ENCODE results near the gene CACNA1A. TPM values are rescaled to one million over a fixed set of nuclear protein-coding genes. Genes with fewer than 3 reads are reported as not detected.
A peak's percentile ranks its signal among the peaks of the same experiment; 100 is the strongest.

CACNA1A gene
- total RNA-seq, 1 donor: 1.4 TPM

- no peak for TF ChIP-seq CTCF (IDR thresholded peaks at IDR 0.05; ENCODE audit: extremely low read depth, low read depth, low read length)
- H3K79me2 ChIP-seq (ENCODE audit: insufficient read depth, low read length): no peaks in the 10 kb centered on the region
- H2AFZ ChIP-seq (ENCODE audit: low read length): no peak overlapping the region
- no peak overlapping the region for H3K27ac ChIP-seq (ENCODE audit: low read depth, low read length)
- no peaks in the 10 kb centered on the region for H4K20me1 ChIP-seq (ENCODE audit: insufficient read depth, low read length)
- H3K9me3 ChIP-seq (ENCODE audit: low read depth, low read length): no peaks in the 10 kb centered on the region
- H3K36me3 ChIP-seq (ENCODE audit: insufficient read depth, low read length): no peaks in the 10 kb centered on the region
- H3K4me3 ChIP-seq (ENCODE audit: insufficient read depth, low read length): no peak overlapping the region
- H3K27me3 ChIP-seq (ENCODE audit: insufficient read depth, low read length): no peaks in the 10 kb centered on the region
- peaks cover 42% of the 10 kb centered on the region for H3K4me1 ChIP-seq (ENCODE audit: insufficient read depth, low read length)
- no peak for DNase-seq (ENCODE audit: insufficient read length, low spot score, missing footprints)
- H3K4me2 ChIP-seq (ENCODE audit: insufficient read depth, low read length): no peak overlapping the region
These were observed 106.0 kb downstream of the CACNA1A start for GRCh38 chr19:13400296-13400695.

GRCh38 chr19:13399746-13400145 is 106.5 kb downstream of the CACNA1A start:
- Histone ChIP-seq H3K9me3 (ENCODE audit: low read depth, low read length) (no peaks in the 10 kb centered on the region), H3K27ac (ENCODE audit: low read depth, low read length) (peak overlapping the region; percentile 91), H2AFZ (ENCODE audit: low read length) (peak overlapping the region; percentile 79), H3K4me3 (ENCODE audit: insufficient read depth, low read length) (peak overlapping the region; percentile 15), H3K27me3 (ENCODE audit: insufficient read depth, low read length) (no peaks in the 10 kb centered on the region), H3K4me1 (ENCODE audit: insufficient read depth, low read length) (peaks cover 42% of the 10 kb centered on the region), H4K20me1 (ENCODE audit: insufficient read depth, low read length) (no peaks in the 10 kb centered on the region), H3K4me2 (ENCODE audit: insufficient read depth, low read length) (peak overlapping the region; percentile 80), H3K36me3 (ENCODE audit: insufficient read depth, low read length) (no peaks in the 10 kb centered on the region), H3K79me2 (ENCODE audit: insufficient read depth, low read length) (no peaks in the 10 kb centered on the region)
- no peak for DNase-seq (ENCODE audit: insufficient read length, low spot score, missing footprints)
- TF ChIP-seq CTCF (IDR thresholded peaks at IDR 0.05; ENCODE audit: extremely low read depth, low read depth, low read length): no peak

GRCh38 chr19:13398780-13399726 is 107.2 kb downstream of the CACNA1A start:
- Histone ChIP-seq H3K27me3 (ENCODE audit: insufficient read depth, low read length) (no peaks in the 10 kb centered on the region), H3K4me1 (ENCODE audit: insufficient read depth, low read length) (peaks cover 42% of the 10 kb centered on the region), H3K79me2 (ENCODE audit: insufficient read depth, low read length) (no peaks in the 10 kb centered on the region), H3K36me3 (ENCODE audit: insufficient read depth, low read length) (no peaks in the 10 kb centered on the region), H3K4me2 (ENCODE audit: insufficient read depth, low read length) (peak overlapping the region; percentile 80), H2AFZ (ENCODE audit: low read length) (peak overlapping the region; percentile 79), H3K4me3 (ENCODE audit: insufficient read depth, low read length) (peak overlapping the region; percentile 15), H3K27ac (ENCODE audit: low read depth, low read length) (peak overlapping the region; percentile 91), H3K9me3 (ENCODE audit: low read depth, low read length) (no peaks in the 10 kb centered on the region), H4K20me1 (ENCODE audit: insufficient read depth, low read length) (no peaks in the 10 kb centered on the region)
- DNase-seq (ENCODE audit: insufficient read length, low spot score, missing footprints): peak; percentile 88
- TF ChIP-seq CTCF (IDR thresholded peaks at IDR 0.05; ENCODE audit: extremely low read depth, low read depth, low read length): no peak

GRCh38 chr19:13398182-13398581 is 108.1 kb downstream of the CACNA1A start:
- Histone ChIP-seq H3K79me2 (ENCODE audit: insufficient read depth, low read length) (no peaks in the 10 kb centered on the region), H3K4me3 (ENCODE audit: insufficient read depth, low read length) (no peak overlapping the region), H3K4me1 (ENCODE audit: insufficient read depth, low read length) (peaks cover 42% of the 10 kb centered on the region), H3K4me2 (ENCODE audit: insufficient read depth, low read length) (peak overlapping the region; percentile 80), H3K9me3 (ENCODE audit: low read depth, low read length) (no peaks in the 10 kb centered on the region), H3K27ac (ENCODE audit: low read depth, low read length) (peak overlapping the region; percentile 91), H2AFZ (ENCODE audit: low read length) (no peak overlapping the region), H3K36me3 (ENCODE audit: insufficient read depth, low read length) (no peaks in the 10 kb centered on the region), H3K27me3 (ENCODE audit: insufficient read depth, low read length) (no peaks in the 10 kb centered on the region), H4K20me1 (ENCODE audit: insufficient read depth, low read length) (no peaks in the 10 kb centered on the region)
- no peak for DNase-seq (ENCODE audit: insufficient read length, low spot score, missing footprints)
- no peak for TF ChIP-seq CTCF (IDR thresholded peaks at IDR 0.05; ENCODE audit: extremely low read depth, low read depth, low read length)
